ELR (cell line): Measurements from ENCODE around the gene SH2D7.
A peak's percentile ranks its signal among the peaks of the same experiment; 100 is the strongest.

Source experiments
- DNase-seq: peaks from one replicate; pipeline ENCODE4 v3.0.0-alpha.2; 2015; ENCODE audit warnings: low read depth

Gene SH2D7

GRCh38 chr15:78092261-78093041, at the start of gene SH2D7:
SH2D7 (plus strand) TSS chr15:78092561; CDS start chr15:78092585, 24 bp downstream.
- no peak for DNase-seq

DNA sequence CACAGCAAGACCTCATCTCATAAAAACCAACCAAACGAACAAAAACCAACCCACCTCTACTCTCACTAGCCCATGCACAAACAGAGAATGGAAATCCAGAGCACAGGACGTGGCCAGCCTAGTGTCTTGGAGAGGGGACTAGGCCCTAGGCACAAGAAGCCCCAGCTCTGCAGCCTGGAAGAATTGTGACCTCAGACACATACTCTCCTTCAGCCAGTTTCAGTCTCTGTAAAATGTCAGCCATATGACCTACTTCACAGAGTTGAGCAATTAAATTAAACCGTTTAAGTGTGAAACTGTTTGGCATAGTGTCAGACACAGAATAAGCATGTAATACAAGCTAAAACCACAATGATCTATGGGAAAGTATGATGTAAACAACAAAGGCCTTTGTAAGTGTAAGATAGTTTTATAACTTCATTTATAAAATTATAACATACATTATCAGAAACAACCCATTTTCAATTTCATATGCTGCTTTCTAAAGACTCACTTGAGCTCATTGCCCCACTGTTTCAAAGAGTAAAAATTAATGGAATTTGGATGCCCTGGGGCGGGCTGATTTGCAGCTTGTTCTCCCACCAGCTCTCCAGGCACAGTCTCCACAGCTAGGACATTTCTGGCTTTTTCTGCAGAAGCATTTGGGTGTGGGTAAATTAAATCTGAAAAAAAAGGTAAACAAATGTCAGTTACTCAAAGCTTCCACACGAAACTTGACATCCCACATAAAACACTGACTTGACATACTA, 47.8 kb upstream of the SH2D7 start:
- DNase-seq = no peak

- no peak for DNase-seq
Measured at GRCh38 chr15:78045189-78045588, 47.2 kb upstream of the SH2D7 start.

DNA sequence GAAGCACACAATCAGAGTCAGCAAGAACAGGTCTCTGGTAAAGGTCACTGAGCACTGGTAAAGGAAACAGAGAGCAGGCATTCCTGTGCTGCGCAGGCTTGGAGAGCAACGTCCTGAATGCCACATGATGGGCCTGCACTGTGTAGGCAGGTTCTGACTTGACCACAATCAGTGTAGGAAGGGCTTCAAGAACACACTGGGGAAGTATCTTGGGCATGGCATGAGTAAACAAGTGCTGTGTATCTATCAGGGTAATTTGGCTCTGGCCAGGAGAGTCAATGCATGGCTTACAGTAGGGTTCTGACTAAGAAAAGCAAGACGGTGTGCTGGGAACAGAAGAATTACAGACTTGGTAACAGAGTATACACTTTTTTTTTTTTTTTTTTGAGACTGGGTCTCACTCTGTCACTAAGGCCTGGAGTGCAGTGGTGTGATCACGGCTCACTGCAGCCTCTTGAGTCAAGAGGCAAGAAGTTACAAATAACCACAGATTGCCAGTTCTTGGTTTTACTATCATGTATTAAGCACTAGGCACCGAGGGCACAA, 45.5 kb upstream of the SH2D7 start:
- DNase-seq = no peak

- DNase-seq = peak; percentile 51
Measured at GRCh38 chr15:78047761-78048627, 44.4 kb upstream of the SH2D7 start.

- no peak for DNase-seq
Measured at GRCh38 chr15:78048628-78048920, 43.8 kb upstream of the SH2D7 start.

DNA sequence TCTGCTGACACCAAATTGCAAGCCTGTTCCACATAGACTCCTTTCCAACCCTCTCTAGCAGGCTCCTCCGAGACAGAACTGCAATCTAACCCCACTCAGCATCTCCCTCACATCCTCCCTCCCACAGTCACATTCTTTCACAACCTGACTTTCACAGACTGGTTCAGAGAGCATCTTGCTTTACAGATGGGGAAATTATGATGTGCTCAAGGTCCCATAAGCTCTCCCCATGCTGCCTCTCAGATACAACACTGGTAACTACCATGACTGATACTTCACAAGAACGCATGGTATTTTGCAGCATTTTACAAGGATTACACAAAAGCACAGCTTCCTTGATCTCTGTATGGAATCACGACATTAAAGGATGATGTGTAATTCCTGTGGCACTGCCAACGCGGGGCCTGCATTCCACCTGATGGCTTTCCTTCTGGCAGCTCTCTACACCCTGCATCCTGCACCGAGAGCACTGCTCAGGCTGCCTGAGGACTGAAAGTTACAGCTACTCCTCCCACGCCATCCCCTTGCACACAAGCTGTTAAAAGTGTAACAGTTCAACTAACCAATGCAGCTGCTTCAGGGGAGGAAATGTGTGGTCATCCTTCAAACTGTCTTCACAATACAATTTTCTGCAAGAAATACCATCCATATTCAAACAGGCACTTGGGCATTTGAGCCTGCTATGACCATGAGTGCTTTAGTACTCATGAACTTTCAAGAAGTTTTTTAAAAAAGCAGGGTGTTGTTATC, 42.5 kb upstream of the SH2D7 start:
- DNase-seq = peak; percentile 77

DNA sequence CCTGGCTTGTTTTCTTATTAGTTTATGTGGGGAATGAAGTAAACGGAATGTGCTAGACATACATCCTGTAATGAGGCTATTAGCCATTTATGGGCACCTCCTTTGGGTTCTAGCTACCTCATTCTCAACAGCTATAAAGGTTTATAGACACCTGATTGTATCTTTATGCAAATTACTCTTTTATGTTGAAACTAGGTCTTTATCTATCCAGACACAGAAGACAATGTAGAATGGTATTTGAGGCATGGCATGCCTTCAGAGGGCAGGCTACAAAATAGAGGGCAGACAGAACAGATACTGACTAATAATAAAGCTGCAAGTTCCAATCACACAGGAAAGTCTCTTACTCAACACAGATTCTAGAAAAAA, 41.9 kb upstream of the SH2D7 start:
- no peak for DNase-seq

DNA sequence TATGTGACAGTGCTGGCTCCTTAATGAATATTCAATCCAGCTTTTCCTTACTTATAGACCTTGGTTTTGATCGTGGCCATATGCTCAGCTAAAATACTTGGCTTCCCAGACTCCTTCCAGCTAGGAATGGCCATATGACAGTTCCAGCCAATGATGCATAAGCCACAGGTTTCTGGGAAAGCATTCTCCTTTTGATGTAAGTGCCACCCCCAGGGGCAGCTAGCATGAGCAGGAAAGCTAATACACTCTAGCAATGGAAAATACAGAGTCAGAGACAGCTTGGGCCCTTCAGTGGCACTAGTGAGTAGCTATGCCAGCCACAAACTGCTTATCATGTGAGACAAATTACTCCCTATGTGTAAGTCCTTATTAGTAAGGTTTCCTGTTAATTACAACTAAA, 41.5 kb upstream of the SH2D7 start:
- DNase-seq = no peak

GRCh38 chr15:78051596-78051995, 40.8 kb upstream of the SH2D7 start:
- DNase-seq = no peak

DNA sequence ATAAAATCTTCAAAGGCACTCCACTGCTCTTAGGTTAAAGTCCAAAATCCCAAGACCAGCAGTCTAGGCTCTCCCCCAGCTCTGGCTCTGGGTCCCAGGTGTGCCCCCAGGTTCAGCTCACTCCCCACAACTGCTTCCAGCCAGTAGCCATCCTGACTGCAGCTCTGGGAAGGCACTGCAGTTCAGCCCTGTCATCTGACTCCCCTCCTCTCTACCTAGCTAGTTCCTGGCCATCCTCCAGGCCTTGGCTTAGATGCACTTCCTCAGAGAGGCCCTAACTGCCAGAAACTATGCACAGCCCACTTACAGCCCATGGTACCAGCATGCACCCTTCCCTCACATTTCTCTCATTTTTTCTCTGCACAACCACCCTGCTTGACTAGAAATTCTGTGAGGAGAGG, 40.4 kb upstream of the SH2D7 start:
- DNase-seq = no peak

- DNase-seq = no peak
Measured at GRCh38 chr15:78052545-78052944, 39.8 kb upstream of the SH2D7 start.

GRCh38 chr15:78054518-78054917, 37.8 kb upstream of the SH2D7 start:
- DNase-seq = no peak

GRCh38 chr15:78054966-78055365, 37.4 kb upstream of the SH2D7 start:
- DNase-seq = no peak

DNA sequence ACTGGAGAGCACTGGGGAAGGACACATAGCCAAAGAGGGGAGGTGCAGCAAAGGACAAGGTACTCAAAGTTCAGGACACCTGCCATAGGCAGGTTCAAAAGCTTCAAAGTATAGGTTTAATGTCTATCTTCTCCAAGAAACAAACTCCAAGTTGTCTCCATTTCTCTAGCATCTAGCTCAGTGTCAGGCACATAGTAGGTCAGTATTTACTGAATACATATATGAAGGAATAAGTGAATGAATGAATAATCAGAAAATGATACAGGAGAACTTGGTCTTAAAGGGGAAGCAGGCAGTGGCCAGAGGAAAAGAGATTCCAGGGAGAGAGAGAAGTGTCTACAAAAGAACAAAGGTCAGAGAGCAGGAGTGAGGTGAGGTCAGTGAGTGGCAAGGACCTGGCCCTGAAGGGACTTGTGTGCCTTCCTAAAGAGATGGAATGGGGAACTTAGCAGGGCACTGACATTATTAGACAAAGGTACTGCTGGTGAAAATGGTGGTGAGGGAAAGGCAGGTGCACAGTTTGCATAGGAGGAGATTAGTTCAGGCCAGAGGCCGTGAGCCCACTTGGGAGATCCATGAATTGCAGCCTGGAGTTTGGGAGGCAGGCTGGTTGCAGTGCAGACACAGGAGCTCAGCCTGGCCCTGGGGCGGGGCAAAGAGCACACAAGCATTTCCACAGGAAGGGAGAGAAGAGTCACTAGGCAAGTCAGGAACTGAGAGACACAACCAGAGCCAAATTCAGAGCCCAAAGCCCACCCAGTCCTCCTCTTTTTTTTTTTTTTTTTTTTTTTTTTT, 36.2 kb upstream of the SH2D7 start:
- peak; percentile 69 for DNase-seq

DNA sequence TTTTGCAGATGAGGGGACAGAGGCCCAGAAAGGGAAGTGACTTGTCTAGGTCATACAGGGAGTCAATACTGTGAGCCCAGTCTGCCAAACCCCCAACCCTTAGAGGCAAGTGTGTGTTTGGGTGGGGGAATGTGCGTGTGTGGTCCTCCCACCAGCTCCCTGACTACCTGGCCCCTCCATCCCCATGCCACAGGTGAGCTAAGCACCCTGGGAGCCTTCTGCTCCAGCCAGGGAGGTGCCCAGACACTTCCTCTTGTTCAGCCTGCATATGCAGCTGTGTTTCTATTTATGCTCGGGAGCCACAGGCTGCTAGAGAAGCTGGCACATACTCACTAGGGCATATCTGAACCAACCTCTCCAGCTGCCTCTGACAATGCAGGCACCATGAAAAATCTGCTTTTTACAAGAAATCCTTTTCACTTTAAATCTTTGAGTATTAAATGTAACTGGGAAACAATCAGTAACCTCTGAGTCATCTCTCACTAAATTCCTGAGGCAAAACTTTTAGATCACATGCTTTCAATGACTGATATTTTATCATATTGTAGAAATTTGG, 35.6 kb upstream of the SH2D7 start:
- peak; percentile 81 for DNase-seq

DNA sequence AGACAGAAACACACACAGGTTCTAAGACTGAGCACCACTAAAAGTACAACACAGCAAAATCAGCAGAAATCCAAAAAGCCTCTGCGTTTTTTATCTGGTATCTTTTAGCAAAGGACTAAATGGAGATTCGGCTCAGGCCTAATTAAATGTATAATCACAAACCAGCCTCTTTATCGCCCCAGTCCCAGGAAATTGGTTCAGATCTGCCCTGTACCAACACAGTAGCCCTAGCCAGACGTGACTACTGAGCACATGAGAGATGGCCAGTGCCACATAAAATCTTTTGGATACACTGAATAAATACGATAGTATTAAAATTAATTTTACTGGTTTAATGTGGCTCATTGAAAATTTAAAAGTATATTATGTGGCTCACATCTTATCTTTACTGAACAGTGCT, 34.6 kb upstream of the SH2D7 start:
- no peak for DNase-seq

- DNase-seq = no peak
Measured at GRCh38 chr15:78058401-78058935, 33.9 kb upstream of the SH2D7 start.

DNA sequence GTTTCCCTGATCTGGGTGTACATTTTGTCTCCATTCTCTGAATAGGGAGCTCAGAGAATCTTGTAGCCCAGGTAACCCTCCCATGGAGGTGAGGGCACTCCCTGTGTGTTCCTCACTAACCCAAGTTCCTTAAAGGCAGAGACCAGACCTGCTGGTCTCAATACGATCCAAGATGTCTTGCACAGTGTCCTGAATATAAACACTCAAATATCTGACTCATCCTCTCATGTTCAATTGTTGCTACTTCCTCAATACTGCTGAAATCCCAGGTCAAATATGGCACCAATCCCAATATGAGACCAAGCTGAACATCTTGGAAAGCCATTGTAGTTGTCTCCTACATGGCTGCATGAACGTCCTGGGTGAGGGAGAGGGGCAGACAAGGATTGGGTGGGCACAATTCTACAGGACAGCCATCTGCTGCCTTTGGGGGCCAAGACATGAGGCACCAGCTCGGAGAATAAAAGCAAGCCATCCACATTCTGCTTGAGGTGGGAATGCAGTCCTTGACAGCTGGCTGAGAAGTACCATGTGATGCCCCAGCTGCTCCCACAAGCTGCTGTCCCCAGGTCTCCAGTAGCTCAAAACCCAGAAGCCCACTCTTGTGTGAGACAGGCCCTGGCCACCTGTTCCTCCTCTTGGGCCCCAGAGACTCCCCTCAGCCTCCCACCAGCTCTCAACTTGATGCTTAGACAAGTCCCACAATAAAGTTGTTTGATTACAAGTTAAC, 33.1 kb upstream of the SH2D7 start:
- peak; percentile 64 for DNase-seq

GRCh38 chr15:78060232-78060631, 32.1 kb upstream of the SH2D7 start:
- no peak for DNase-seq
